Tongue (tissue), 2 donors: ENCODE data around the gene AXIN1. TPM values are rescaled to one million over a fixed set of nuclear protein-coding genes. Genes with fewer than 3 reads are reported as not detected.
A peak's percentile ranks its signal among the peaks of the same experiment; 100 is the strongest.
"Not testable (repeated sequence)": the region's sequence is repeated elsewhere in the genome, so short reads cannot be mapped to it uniquely, and the experiment has no call there.

ENCODE experiments used
- DNase-seq: peaks from one replicate; pipeline ENCODE4 v3.0.0-alpha.2; 2015
- total RNA-seq: library from RNA; depleted of rRNA; stranded (reverse); fragments of >200 nt; gene quantifications from one replicate; pipeline ENCODE4 v1.2.3, GENCODE V29; 2014

Gene AXIN1
- total RNA-seq, 1 donor from 2014 or later = 18.3 TPM

DNA sequence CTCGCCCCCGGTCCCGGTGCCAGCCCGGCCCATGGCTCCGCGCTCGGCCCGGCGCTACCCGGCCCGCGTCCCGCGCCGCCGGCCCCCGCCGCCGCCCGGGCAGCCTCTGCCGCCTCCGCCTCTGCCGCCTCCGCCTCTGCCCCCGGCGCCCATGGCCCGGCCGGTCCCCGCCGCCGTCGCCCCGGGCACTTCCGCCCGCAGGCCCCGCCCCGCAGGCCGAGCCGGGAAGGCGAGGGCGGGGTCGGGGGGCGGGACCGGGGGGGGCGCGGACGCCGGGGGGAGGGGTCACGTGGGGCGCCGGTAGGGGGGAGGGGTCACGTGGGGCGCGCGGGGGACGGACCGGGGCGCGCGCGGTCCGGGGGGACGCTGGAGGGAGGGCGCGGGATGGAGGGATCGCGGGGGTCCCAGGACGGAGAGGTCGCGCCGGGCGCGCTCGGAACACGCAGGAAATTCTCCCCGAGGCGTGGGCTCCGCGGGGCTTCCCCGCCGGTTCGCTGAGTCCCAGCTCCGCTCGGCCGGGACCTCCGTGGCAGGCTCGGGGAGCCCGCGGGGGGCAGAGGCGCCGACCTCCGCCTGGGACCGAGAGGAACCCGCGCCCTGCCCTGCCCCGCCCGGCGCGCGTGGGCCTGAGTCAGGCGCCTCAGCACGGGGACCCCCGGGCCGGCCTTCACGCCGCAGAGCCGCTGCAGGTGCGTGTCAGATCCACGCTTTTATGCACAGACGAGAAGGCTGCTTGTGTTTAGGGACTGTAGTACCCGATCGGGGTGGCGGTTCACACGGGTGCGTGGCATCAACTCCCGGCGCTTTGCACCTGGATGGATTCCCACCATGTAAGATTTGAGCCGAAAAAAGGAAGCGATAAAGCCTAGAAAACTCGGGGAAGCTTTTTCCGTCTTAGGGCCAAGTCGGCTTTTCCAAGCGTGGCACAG lies 29.5 kb upstream of the AXIN1 start, which contains the start of gene PGAP6:
Gene PGAP6, minus strand, starts transcription at position 190 of the 929 bp plus-strand sequence. Its CDS starts 157 bp downstream, at position 33.
- DNase-seq = peak; percentile 73

- DNase-seq = no peak
Observed at GRCh38 chr16:381012-381788, 28.7 kb upstream of the AXIN1 start.

- DNase-seq = no peak
Observed at GRCh38 chr16:380762-381011, 28.2 kb upstream of the AXIN1 start.

DNA sequence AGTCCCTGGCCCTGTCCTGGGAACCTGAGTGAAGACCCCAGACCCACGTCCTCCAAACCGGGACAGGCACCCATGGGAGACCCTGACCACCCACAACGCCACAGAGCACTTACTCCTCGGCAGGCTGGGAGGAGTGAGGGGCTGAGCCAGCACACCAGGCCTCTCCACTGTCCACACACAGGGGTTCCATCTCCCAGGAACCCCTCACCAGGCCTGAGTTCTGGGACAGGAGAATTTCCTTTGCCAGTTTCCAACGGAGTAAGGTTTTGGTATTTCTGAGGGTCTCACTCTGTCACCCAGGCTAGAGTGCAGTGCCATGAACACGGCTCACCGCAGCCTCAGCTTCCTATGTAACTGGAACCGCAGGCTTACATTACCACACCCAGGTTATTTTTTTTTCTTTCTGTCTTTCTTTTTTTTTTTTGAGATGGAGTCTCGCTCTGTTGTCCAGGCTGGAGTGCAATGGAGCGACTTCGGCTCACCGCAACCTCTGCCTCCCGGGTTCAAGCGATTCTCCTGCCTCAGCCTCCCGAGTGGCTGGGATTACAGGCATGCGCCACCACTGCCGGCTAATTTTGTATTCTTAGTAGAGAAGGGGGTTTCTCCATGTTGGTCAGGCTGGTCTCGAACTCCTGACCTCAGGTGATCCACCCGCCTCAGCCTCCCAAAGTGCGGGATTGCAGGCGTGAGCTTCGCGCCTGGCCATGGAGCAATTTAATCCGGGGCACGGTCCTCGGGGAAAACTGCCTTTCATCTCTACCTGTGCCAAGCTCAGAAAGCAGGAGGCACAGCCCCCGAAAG lies 27.6 kb upstream of the AXIN1 start:
- DNase-seq = no peak

- DNase-seq = no peak
Observed at GRCh38 chr16:379183-379960, 26.8 kb upstream of the AXIN1 start.

DNA sequence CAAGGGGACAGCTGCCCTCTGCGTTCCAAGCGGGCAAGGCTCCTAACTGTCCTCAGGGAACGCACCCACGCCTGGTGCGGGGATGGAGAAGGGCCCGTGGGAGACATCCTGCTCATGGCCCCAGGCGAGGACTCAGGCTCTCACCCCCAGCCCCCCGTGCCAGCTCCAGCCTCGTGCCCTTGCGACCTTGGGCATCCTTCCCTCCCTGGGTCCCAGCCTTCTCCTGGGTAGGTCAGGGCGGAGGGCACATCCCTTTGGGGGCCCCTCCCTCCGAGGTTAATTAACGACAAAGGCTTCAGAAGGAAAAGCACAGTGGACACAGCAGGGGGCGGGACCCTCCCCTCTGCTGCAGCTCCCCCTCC lies 26.3 kb upstream of the AXIN1 start:
- no peak for DNase-seq

- DNase-seq = not testable (repeated sequence)
Observed at GRCh38 chr16:378113-378820, 25.7 kb upstream of the AXIN1 start.

GRCh38 chr16:377419-377951 lies 25.0 kb upstream of the AXIN1 start:
- DNase-seq = no peak

GRCh38 chr16:376817-377418 lies 24.4 kb upstream of the AXIN1 start:
- DNase-seq = no peak

DNA sequence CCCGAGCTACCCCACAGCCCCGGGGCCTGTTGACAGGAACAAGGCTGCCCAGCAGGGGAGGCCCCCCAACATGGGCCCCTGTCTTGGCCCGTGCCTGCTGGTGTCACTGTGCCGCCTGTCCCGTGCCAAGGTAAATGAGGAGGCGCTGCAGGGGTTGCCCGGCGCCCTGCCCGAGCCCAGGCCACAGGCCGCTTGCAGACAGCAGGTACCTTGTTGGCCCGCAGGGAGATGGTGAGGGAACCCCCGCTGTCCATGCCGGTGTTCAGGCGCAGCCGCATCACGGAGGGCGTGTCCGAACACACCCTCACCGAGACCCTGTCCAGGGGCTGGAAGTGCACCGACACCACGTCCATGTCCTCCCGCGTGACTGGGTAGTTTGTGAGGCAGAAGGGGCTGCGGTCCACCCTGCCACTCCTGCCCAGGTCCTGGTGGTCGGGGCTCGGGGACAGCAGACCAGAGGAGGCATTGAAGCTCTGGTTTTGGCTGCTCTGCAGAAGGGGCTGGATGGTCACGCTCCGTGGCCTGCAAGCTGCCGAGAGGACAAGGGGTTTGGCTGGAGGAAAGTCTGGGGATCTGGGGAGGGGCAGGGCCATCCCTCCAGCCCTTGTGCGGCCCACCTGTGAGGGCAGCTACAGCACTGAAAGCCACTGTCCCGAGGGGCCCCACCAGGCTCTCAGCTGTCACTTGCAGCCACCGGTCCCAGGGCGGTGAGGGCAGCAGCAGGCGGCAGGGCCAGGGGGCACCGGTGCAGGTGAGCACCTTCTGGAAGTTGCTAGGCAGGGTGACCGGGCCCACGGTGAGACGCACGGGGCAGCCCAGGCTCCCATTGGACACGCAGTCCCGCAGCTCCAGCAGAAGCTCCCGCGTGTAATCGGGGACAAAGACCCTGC lies 23.6 kb upstream of the AXIN1 start:
- DNase-seq = no peak

DNA sequence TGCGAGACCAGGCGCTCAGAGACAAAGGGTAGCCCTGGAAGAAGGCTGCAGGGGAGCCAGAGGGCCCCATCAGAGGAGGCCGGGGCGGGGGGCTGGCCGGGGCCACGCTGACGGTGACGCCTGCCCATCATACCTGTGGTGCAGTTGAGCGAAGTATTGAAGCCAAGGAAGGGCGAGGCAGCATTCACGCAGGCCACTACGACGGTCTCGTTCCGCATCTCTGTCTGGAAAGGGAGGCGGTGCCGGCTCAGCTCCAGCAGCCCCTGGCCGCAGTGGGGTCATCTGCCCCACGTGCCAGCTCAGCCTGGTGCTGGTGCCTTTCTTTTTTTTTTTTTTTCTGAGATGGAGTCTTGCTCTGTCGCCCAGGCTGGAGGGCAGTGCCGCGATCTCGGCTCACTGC lies 22.7 kb upstream of the AXIN1 start:
- DNase-seq = no peak

- DNase-seq = no peak
Observed at GRCh38 chr16:374616-374926, 22.0 kb upstream of the AXIN1 start.

- DNase-seq = no peak
Observed at GRCh38 chr16:373848-374615, 21.5 kb upstream of the AXIN1 start.

DNA sequence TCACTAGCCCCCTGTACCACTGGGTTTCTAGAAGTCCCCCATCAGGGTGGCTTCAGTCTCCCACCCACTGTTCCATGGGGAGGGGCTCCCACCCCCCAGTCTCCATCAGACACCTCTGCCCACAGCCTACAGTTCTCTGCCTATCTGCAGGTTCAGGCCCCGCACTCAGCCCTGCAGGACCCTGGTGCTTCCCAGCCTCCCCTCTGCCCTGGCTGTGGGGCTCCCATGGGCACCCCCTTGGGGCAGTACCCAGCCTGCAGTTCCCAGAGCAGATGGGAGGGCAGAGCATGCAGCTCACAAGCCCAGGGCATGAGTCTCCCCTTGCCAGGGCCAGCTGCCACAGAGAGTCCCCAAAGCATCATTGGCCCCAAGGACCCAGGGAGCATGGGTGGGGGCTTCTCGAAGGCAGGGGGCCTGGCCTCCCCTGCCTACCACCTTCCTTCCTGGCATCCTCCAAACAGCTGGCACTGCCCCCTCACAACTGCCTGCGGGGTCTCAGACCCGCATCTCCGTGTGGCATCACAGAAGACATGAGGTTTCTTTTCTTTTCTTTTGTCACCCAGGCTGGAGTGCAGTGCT lies 20.6 kb upstream of the AXIN1 start:
- DNase-seq = no peak

DNA sequence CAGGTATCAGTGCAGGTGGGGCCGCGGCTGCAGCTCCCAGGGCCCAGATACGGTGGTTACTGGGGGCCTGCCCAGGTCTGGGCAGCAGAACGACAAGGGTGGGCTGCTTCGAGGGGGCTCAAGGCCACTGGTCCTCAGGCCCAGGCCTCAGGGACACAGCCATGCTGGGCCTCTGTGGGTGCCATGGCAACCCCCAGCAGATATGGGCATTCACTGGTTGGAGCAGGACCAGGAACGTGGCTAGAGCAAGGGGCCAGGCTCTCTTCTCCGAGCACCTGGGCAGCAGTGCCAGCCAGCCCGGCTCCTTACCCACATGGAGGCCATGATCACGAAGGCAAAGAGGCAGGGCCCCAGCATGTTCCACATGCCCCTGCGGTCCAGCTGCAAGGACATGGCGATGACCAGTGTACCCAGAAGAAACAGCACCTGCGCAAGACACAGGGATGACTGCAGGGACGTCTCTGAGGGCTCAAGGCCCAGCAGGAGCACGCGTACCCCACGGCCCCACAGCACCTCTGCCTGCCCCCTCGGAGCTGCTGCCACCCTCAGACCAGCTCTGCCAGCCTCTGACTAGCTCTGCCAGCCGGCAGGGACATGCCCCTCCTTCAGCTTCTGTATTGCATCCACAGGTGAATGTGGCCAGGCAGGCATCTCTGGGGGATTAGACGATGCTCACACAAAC lies 19.9 kb upstream of the AXIN1 start:
- no peak for DNase-seq

DNA sequence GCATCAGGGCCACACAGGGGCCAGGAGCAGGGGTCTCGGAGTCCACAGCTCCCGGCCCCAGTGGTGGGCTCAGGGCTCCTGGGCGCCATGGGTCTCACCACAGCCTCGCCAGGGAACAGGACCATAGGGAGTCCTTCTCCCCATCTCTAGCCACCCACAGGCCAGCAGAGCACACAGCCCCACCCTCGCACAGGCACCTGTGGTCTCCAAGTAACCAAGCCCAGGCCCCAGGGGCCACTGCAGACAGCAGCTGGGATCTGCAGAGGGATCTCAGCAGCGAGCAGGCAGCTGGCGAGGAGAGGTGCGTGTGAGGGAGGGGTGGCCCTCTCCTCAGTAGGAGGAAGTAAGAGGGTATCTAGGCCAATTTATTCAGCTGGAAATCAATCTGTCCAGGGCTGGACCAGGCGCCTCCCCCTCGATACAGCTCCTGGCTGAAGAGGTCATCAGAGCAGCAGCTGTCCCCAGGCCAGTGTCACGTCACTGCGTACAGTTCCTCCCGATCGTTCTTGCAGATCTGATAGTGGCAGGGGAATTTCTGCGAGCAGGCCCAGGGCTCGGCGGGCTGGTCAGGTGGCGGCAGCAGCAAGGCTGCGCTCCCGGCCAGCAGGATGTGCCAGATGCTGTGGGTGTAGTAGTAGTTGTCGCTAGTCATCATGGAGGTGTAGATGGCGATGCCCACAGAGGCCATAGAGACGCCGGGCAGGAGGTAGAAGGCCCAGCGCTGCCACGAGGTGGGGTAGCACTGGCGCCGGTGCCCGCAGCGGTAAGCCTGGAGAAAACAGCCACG lies 19.2 kb upstream of the AXIN1 start:
- DNase-seq = peak; percentile 50

- DNase-seq = no peak
Observed at GRCh38 chr16:370979-371514, 18.5 kb upstream of the AXIN1 start.
